SK-MEL-5 (cell line): ENCODE measurements around the gene ENGASE. TPM values are rescaled to one million over a fixed set of nuclear protein-coding genes. Genes with fewer than 3 reads are reported as not detected.
"Not testable (repeated sequence)": the region's sequence is repeated elsewhere in the genome, so short reads cannot be mapped to it uniquely, and the experiment has no call there.

Source experiments
- DNase-seq: peaks from one replicate; pipeline ENCODE4 v3.0.0-alpha.2; 2016; ENCODE audit warnings: low read depth, low spot score
- in situ Hi-C: cut with HindIII; loops from 2 replicates; pipeline ENCODE4 v1.10.0; 2016; ENCODE audit warnings: low sequenced_read_pairs, high pct_unique_total_duplicates, low pct_unique_long_range_greater_than_20kb
- total RNA-seq: library from RNA; depleted of rRNA; stranded (reverse); fragments of >200 nt; shearing (Covaris generic); gene quantifications from 2 replicates; pipeline ENCODE4 v1.2.3, GENCODE V29; 2014

The ENGASE gene
- total RNA-seq, 1 experiment from 2014 or later, result 12.4 TPM

DNA sequence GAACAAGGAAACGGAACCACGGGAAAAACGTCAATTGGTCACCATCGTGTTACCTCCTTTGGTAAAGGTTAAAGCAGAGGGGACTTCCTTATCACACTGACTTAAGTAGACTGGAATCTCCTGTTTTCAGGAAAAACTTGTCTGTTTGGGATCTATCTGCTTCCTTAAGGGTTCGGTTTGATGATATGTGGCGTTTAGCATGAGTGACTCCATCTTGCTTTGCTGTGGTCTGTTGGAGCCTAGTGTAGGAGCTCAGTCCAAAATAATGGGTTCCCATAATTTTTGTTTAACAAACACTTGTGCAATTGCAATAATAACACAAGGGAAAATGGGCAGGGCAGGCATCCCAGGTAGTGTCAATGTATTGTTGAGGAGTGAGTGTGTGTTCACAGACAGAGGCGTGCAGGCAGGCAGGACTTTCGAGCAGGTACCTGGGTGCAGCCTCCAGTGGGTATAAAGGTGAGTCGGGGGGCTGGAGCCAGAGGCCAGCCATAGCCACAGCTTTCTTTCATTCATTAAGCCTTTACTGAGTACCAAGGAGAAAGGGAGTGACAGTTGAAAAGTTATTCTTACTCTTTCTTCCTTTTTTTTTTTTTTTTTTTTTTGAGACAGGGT, 4.3 kb upstream of the ENGASE start:
- no peak for DNase-seq
- in situ Hi-C loops, result no loop called here

DNA sequence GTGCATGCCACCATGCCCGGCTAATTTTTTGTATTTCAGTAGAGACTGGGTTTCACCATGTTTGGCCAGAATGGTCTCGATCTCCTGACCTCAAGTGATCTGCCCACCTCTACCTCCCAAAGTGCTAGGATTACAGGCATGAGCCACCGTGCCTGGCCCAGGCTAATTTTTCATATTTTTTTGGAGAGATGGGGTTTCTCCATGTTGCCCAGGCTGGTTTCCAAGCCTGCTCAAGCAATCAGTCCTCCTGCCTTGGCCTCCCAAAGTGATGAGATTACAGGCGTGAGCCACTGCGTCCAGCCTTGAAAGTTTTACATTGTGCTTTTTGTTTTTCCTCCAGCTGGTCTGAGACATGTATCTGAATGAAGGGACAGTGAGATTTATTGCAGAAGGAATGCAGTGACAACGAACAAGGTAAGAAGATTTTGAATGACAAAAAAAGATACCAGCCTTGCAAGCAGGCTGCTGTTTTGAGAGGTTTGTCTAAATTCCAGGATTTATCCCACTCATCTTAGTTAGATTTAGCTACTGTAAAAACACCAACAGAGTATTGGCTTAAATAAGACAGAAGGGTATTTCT, 3.4 kb upstream of the ENGASE start:
- no peak for DNase-seq
- in situ Hi-C loops, result no loop called here

DNA sequence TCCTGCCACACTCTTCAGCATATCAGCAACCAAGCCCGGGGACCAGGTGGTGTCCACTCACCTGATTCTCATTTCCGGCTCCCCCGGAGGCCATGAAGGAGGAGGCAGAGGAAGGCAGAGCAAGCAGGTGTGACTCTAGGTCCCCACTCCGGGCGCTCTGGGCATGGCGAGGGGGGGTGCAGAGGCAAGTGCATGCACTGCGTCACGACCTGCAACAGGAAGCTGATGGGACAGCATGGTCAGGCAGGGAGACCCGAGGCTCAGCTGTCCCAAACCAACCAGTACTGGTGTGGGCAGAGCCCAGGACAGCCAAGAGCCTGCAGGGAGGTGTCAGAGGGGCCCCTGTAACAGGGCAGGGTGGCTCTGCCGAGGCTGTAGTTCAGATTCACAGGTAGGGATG, 2.1 kb upstream of the ENGASE start:
- no peak for DNase-seq
- in situ Hi-C loops, result no loop called here

DNA sequence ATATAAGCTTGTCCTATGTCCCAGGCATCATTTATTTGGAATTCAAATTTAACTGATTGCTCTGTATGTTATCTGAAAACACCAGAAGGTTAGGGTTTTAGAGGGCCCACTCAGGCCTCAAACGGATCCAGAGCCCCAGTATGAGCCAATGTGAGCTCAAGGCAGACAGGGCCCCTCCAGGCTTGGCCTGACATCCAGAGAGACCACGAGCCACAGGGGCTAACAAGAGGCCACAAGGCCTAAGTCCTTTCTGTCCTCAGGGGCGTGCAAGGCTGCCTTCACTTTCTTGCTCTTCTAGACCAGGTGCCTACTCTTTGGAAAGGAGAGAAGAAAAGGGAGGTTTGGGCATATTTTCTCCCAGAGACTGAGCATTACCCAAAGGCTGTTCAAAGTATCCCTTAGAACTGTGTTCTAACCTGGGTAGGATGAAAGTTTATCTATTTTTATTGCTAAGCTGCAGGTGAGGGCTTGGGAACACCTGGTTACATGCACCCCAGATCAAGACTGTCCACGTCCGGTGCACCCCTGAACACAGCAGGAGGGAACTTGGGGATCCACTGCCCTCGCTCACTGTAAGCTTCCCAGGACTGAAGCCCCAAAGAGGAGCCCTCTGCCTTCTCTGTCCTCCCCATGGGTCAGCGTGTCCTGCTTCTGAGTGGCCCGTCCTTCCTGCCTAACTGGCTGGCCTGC, 1.5 kb upstream of the ENGASE start:
- in situ Hi-C loops, result no loop called here

DNA sequence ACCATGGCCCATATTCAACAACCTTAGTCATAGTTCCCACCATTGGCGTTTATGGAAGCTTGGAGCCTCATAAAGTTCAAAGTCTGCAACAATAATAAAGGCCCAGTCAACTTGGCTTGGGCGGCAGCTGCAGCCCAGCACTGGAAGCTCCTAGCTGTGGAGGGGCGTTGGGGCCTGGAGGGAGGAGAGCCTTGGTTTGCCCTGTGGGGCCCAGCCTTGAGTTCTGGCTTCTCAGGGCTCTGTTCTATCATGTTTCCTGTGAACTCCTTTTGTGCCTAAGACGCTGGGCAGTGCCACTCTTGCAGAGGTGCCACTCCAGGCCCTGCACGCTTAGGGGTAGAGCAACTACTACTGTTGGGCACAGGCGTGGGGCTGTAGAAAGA, 927 bp upstream of the ENGASE start:
- in situ Hi-C loops, result no loop called here
- DNase-seq, result no peak

More for the DNA sequence above, 1.5 kb upstream of the ENGASE start:
- DNase-seq, result no peak

DNA sequence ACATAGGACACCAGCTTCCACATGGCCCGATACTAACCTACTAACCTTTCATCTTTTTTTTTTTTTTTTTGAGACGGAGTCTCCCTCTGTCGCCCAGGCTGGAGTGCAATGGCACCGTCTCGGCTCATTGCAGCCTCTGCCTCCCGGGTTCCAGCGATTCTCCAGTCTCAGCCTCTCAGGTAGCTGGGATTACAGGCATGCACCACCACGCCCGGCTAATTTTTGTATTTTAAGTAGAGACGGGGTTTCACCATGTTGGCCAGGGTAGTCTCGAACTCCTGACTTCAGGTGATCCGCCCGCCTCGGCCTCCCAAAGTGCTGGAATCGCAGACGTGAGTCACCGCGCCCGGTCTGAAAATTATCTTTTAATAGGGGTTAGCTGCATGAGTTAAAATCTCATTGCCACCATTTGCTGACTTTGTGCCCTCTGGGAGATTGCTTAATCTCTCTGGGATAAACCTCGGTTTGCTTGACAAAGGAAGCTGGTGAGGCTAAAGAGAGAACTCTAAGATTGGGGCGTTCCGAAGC, 439 bp upstream of the ENGASE start:
- DNase-seq, in situ Hi-C loops: not testable (repeated sequence)

DNA sequence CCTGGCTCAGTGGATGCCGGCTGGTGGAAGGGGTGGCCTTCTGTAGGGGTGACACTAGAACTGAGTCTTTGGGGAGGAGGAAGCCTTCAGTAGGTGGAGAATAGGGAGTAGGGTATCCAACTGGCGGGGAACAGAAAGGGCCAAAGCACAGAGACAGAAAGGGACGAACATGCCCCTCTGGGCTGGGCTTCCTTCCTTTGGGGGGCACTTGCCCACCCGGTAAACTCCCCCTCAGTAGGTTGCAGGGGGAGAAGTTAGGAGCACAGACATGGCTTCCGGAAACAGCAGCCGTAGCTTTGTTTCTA, 774 bp downstream of the ENGASE start:
- no peak for DNase-seq
- in situ Hi-C loops, result no loop called here

DNA sequence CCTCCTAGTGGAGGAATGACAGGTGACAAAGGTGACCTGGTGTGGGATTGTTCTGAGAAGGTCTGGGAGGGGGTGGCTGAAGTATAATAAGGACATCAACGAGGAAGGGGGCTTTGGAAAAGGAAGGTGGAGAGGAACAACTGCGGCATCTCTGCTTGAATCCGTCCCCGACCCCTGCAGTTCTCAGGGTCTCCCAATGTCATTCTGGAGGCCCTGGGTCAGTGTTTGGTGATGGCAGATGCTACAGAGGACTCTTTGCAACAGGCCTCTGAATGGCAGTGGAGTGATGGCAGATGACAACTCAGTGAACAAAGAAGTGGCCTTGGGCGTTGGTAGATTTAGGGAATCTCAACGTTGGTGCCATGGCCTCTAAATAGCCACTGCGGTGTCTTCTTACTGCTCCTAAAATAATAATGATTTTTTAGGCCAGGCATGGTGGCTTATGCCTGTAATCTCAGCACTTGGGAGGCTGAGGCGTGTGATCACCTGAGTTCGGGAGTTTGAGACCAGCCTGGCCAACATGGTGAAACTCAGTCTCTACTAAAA, 1.3 kb downstream of the ENGASE start:
- no peak for DNase-seq
- in situ Hi-C loops, result no loop called here

DNA sequence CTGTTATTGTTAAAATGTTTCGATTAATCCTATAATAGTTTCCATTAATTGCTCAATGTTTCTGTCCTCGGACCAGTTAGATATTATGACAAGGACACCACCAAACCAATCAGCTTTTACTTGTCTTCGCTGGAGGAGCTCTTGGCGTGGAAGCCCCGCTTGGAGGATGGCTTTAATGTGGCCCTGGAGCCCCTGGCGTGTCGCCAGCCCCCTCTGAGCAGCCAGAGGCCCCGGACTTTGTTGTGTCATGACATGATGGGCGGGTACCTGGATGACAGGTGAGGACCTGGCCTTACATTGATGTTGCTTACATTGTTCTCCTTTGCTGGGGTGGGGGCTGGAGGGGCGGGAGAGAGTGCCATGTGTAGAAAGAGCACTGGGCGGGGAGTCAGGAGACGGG, 3.0 kb downstream of the ENGASE start:
- in situ Hi-C loops, result no loop called here
- DNase-seq, result no peak

DNA sequence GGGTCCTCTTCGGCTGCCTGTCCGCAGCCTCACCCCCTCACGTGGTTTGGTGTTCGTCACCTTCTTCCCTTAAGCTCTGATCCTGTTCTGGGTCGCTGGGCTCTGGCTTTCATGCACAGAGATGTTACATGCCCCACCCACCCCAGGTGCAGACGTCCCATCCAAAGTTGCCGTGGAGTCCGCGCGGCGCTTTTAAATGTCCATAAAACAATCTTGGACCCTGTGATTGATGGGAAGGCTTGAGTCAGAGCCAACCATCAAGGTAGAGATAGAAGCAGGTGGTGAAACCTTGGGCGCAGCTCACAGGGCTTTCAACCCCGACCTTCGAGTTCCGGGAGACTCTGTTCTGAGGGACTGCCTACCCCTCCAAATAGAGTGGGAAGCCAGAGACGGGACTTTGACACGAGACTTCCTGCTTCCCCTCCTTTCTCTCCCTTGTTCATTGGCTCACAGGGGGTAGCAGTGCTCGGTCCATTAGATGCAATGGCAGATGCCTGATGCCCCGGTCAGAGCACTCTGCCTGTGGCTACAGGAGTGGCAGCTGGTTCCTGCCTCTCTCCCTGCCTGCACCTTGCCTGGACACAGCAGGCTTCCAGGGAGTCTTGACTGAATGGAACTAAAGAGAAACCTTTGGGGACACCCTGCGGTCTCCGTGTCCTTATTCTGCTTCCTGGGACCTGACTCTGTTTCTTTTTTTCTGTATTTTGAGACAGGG, 4.0 kb downstream of the ENGASE start:
- in situ Hi-C loops, result no loop called here
- DNase-seq, result no peak

DNA sequence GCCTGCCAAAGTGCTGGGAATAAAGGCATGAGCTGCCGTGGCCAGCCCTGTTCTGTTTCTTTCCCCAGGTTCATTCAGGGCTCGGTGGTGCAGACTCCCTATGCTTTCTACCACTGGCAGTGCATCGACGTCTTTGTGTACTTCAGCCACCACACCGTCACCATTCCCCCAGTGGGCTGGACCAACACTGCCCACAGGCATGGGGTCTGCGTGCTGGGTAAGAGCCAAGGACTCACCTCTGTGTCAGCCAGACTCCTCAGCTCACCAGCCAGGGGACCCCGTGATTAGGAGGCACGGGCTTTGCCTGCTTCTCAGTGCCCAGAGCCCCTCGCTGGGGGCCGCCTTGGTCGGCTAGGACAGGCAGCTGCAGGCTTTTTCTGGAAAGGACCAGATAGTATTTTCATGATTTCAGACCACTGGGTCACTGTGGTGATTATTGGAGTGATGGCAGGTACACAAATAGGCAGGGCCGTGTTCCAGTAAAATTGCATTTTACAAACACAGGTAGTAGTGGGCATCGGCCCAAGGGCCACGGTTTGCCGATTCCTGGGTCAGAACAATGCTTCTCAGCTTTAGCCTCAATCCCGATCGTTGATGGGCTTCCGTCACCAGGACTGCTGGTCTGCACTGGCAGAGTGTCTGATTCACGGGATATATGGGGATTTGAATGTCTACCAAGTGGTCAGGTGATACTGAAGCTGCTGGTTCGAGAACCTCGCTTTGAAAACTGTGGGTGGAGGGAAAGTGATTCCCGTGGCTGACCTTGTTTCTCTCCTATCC, 5.0 kb downstream of the ENGASE start:
- in situ Hi-C loops, result no loop called here
- no peak for DNase-seq

DNA sequence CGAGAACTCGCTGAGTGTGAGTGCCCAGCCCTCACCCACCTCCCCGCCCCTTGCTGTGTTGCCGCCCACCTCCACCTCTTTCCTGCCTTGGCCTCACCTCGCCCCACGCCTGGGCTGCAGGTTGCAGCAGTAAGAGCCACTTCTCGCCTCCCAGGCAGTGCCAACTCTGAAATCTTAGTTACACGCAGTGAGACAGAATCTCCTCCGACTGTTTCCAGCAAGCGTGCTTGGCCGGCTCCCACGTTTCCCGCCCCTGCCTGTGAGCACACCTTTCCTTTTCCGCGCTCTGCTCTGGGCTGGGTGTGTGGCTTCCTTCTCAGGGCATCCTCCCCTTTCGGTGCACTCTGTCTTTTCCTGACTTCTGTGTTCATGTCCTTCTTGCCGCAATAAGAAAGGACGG, 5.7 kb downstream of the ENGASE start:
- no peak for DNase-seq
- in situ Hi-C loops, result no loop called here

DNA sequence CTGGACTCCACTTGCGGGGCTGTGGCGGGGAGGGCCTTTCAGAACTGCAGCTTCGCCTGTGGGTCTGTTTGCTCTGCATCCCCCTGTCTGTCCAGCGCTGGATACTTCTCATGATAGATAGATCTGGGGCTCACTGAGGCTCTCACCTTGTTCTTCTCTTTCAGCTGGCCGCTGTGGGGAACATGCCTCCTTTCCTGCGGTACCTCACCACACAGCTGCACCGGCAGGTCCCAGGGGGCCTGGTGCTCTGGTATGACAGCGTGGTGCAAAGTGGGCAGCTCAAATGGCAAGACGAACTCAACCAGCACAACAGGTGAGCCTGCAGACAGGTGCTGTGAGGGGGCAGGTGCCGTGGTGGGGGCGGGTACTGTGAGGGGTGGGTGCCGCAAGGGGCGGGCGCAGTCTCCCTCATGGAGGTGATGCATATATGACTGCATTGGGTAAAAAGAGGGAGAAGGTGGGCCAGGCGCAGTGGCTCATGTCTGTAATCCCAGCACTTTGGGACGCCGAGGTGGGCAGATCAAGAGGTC, 6.2 kb downstream of the ENGASE start:
- no peak for DNase-seq
- in situ Hi-C loops, result no loop called here

DNA sequence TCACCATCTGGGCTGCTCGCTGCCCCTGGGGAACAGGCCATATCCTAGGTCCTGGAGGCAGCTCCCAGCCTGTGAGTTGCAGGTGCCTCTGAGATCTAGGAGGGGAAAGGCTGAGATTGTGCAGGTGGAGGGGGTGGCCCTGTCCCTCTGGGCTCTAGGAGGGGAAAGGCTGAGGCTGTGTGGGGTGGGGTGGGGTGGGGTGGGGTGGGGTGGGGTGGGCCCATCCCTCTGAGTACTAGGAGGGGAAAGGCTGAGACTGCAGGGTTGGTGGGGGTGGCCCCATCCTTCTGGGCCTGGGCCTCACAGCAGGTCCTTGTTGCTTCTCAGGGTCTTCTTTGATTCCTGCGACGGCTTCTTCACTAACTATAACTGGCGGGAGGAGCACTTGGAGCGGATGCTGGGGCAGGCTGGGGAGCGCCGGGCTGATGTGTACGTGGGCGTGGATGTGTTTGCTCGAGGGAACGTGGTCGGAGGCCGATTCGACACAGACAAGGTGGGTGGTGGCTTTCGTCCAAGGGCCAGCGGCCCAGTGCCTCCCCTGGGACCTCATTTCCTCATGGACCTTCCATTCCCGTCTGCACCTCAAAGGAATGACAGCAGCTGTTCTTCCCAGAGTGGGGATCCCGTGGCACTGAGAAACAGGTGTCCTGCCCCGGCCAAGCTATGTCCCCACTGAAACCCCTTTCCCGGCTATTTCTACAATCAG, 7.1 kb downstream of the ENGASE start:
- no peak for DNase-seq
- in situ Hi-C loops, result no loop called here

DNA sequence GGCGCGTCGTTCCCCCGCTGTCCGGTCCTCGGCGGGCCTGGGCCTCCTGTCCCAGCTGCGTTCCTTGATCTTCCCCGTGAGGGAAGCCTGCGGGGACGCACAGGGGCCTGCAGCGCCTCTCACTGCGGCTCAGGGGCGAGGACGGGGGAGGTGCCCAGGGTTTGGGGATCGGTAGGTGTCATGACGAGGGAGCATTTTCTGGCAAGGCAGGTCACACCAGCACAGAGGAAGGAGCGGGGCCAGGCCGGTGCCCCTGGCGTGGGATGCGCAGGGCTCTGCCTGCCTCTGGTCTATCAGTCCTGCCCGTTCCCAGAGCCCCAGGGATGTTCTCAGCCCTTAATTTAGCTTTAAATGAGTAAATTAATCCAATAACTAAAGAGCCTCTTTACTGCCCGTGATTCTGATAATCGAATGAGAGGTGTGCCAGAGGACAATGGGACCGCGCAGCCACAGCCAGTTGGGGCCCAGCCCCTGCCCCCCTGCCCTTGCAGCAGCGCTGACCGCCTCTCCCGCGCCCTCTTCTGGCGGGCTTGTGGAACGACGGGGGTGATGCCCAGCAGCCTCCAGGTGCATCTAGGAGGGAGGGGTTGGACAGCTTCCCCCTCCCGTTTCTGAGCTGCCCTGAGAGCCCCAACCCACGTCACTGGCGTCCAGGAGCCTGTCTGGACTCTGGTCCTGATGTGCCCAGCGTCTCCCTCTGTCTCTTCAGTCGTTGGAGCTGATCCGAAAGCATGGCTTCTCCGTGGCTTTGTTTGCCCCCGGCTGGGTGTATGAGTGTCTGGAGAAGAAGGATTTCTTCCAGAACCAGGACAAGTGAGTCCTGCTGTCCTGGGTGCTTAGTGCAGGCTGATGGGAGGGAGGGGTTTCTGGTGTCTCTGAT, 7.9 kb downstream of the ENGASE start:
- DNase-seq, result peak; percentile 79
- in situ Hi-C loops, result no loop called here
